Tibial nerve (tissue), 4 donors: Measurements from ENCODE around the gene PAX6. TPM values are rescaled to one million over a fixed set of nuclear protein-coding genes. Genes with fewer than 3 reads are reported as not detected.

ENCODE experiments used
- DNase-seq, 2 donors: peaks; one replicate each; pipeline ENCODE4 v3.0.0-alpha.2; 2019; ENCODE audit warnings: low spot score in 2 of 2
- H3K27ac ChIP-seq, 4 donors: fragments of 200-600 bp; sonication (generic) in 3 of 4; one replicate each; pipeline ENCODE4 v1.5.1; 2017 to 2019; ENCODE audit warnings: mild to moderate bottlenecking in 1 of 4
- H3K27me3 ChIP-seq, 2 donors: fragments of 200-600 bp; sonication (generic) in 1 of 2; one replicate each; pipeline versions ENCODE4 v1.5.1 to v1.6.0; 2017 to 2019
- H3K36me3 ChIP-seq, 3 donors: fragments of 200-600 bp; sonication (generic); one replicate each; pipeline ENCODE4 v1.5.1; 2018 to 2019
- H3K4me1 ChIP-seq, 4 donors: fragments of 200-600 bp; sonication (generic) in 3 of 4; one replicate each; pipeline ENCODE4 v1.5.1; 2017 to 2019
- H3K4me3 ChIP-seq, 4 donors: fragments of 200-600 bp; sonication (generic) in 3 of 4; one replicate each; pipeline ENCODE4 v1.5.1; 2017 to 2019; ENCODE audit warnings: mild to moderate bottlenecking in 1 of 4, moderate library complexity in 1 of 4
- H3K9me3 ChIP-seq, 4 donors: fragments of 200-600 bp; sonication (generic) in 3 of 4; one replicate each; pipeline ENCODE4 v1.5.1; 2017 to 2019
- EP300 ChIP-seq, 2 donors: sonication (generic); formaldehyde crosslinking; IDR thresholded peaks; one replicate each; pipeline ENCODE4 v1.6.1; 2017; ENCODE audit warnings: antibody characterized with exemption in 2 of 2, mild to moderate bottlenecking in 1 of 2
- POLR2A ChIP-seq, 2 donors: fragments of 450-650 bp; IDR thresholded peaks; one replicate each; pipeline ENCODE4 v1.6.1; 2017; ENCODE audit warnings: antibody characterized with exemption in 2 of 2, mild to moderate bottlenecking in 2 of 2, moderate library complexity in 2 of 2
- WGBS, 2 donors: methylation state at CpG; one replicate each; pipeline ENCODE4 v1.1.5; 2018; 5-methylcytosine and 5-hydroxymethylcytosine counted together
- total RNA-seq, 4 donors: library from RNA; depleted of rRNA; stranded (reverse); fragments of >200 nt; gene quantifications; one replicate each; pipeline ENCODE4 v1.1.0, GENCODE V29; 2016
- TF ChIP-seq, protein P1 (sequence below), 5 experiments: fragments of 200-600 bp in 3 of 5; fragments of 450-650 bp in 2 of 5; sonication (generic) in 3 of 5; IDR thresholded peaks; one replicate each; pipeline ENCODE4 v1.5.1; 2016 to 2019; ENCODE audit warnings: antibody characterized with exemption in 5 of 5, mild to moderate bottlenecking in 3 of 5, moderate library complexity in 2 of 5

The PAX6 gene
- total RNA-seq, 4 donors from 2014 or later, result not detected

DNA sequence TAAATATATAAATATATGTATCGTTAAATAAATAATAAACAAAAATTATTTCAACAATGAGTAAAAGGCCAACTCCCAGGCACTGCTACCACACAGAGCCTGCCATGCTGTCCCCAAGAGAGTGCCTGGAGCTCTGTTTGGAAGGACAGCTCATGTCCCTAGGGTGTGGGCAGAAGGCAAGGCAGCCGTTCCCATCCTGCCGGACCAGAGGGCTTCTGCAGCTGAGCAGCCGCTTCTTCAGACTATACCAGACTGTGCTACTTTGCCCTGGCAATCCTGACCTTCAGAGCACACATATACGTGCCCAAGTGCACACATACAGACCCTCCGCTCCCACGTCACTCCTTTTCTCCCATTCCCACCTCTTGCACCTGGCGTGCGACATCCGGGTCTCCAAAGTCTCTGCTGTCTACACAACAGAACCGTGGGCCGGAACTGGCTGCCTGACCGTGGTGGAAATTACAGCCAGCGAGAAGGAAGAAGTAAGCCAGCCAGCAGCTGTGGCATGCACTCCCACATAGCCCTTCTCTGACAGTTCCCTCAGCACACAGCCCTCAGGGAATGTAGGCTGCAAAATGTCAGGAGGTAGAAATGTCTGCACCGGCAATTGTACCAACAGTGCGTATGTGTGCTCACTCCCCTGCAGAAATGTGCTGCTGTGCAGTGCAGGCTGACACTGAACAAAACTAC is 24.0 kb downstream of the PAX6 start:
- TF ChIP-seq EP300 (IDR thresholded peaks at IDR 0.05), result no peak
- TF ChIP-seq POLR2A (IDR thresholded peaks at IDR 0.05), result no peak
- TF ChIP-seq, protein P1, sequence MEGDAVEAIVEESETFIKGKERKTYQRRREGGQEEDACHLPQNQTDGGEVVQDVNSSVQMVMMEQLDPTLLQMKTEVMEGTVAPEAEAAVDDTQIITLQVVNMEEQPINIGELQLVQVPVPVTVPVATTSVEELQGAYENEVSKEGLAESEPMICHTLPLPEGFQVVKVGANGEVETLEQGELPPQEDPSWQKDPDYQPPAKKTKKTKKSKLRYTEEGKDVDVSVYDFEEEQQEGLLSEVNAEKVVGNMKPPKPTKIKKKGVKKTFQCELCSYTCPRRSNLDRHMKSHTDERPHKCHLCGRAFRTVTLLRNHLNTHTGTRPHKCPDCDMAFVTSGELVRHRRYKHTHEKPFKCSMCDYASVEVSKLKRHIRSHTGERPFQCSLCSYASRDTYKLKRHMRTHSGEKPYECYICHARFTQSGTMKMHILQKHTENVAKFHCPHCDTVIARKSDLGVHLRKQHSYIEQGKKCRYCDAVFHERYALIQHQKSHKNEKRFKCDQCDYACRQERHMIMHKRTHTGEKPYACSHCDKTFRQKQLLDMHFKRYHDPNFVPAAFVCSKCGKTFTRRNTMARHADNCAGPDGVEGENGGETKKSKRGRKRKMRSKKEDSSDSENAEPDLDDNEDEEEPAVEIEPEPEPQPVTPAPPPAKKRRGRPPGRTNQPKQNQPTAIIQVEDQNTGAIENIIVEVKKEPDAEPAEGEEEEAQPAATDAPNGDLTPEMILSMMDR (IDR thresholded peaks at IDR 0.05), result no peak
- no peak for DNase-seq

GRCh38 chr11:31784611-31785010 is 26.5 kb downstream of the PAX6 start:
- Histone ChIP-seq H3K4me3 (no peak overlapping the region), H3K9me3 (no peaks in the 10 kb centered on the region), H3K27me3 (no peaks in the 10 kb centered on the region), H3K4me1 (no peaks in the 10 kb centered on the region), H3K36me3 (peaks cover 0 to 9% (median 0%) of the 10 kb centered on the region in 3 donors), H3K27ac (no peak overlapping the region)
- 97 to 98% methylated on average over 2 of the region's 2 CpGs for WGBS, 2 donors
- TF ChIP-seq EP300 (IDR thresholded peaks at IDR 0.05) (no peak), POLR2A (IDR thresholded peaks at IDR 0.05) (no peak)
- TF ChIP-seq, protein P1 (IDR thresholded peaks at IDR 0.05), result no peak
- DNase-seq, result no peak

More for the DNA sequence above, 24.0 kb downstream of the PAX6 start:
- Histone ChIP-seq H3K27me3 (peaks cover 0 to 7% of the 10 kb centered on the region in 2 donors), H3K36me3 (peaks cover 0 to 9% (median 0%) of the 10 kb centered on the region in 3 donors), H3K4me1 (no peaks in the 10 kb centered on the region), H3K9me3 (no peaks in the 10 kb centered on the region), H3K4me3 (no peak overlapping the region), H3K27ac (no peak overlapping the region)
- WGBS, 2 donors, result 74 to 78% methylated on average over 16 of the region's 16 CpGs

GRCh38 chr11:31783252-31783651 is 27.9 kb downstream of the PAX6 start:
- no peak for DNase-seq
- 93 to 95% methylated on average over 6 of the region's 6 CpGs for WGBS, 2 donors
- no peaks in the 10 kb centered on the region for H3K9me3 ChIP-seq

DNA sequence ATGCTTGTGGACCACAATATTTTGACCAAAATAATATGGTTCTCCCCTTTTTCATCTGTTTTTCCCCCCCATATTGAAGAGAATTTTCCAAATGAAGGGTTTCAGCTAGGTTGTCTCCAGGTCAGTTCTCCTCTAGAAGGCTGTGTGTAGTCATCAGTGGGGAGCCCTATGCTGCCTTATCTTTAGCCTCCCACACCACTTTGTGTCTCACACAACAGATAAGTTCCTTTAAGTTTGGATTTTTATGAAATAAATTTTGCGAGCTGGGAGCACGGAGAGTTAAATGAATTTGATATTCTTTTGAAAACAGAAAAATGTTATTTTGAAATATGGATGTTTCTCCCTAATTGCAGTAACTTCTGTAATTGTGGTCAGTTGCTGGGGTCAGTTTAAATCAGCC is 28.9 kb downstream of the PAX6 start:
- no peaks in the 10 kb centered on the region for H3K27me3 ChIP-seq
- no peak for DNase-seq
- no peaks in the 10 kb centered on the region for H3K4me1 ChIP-seq
- H3K27ac ChIP-seq, result no peak overlapping the region
- peaks cover 0 to 4% (median 0%) of the 10 kb centered on the region in 4 donors for H3K9me3 ChIP-seq
- 96 to 98% methylated on average over 2 of the region's 2 CpGs for WGBS, 2 donors
- peaks cover 0 to 16% (median 0%) of the 10 kb centered on the region in 3 donors for H3K36me3 ChIP-seq
- TF ChIP-seq, protein P1 (IDR thresholded peaks at IDR 0.05), result no peak
- TF ChIP-seq EP300 (IDR thresholded peaks at IDR 0.05), result no peak
- TF ChIP-seq POLR2A (IDR thresholded peaks at IDR 0.05), result no peak
- H3K4me3 ChIP-seq, result no peak overlapping the region

More at GRCh38 chr11:31783252-31783651, 27.9 kb downstream of the PAX6 start:
- Histone ChIP-seq H3K4me3 (no peak overlapping the region), H3K27ac (no peak overlapping the region), H3K36me3 (peaks cover 0 to 9% (median 0%) of the 10 kb centered on the region in 3 donors), H3K4me1 (no peaks in the 10 kb centered on the region), H3K27me3 (no peaks in the 10 kb centered on the region)
- TF ChIP-seq, protein P1 (IDR thresholded peaks at IDR 0.05), result no peak
- no peak for TF ChIP-seq POLR2A (IDR thresholded peaks at IDR 0.05)

- no peaks in the 10 kb centered on the region for H3K27me3 ChIP-seq
- DNase-seq, result no peak
- H3K4me3 ChIP-seq, result no peak overlapping the region
- peaks cover 0 to 15% (median 0%) of the 10 kb centered on the region in 3 donors for H3K36me3 ChIP-seq
- no peaks in the 10 kb centered on the region for H3K4me1 ChIP-seq
- TF ChIP-seq, protein P1 (IDR thresholded peaks at IDR 0.05), result no peak
- TF ChIP-seq EP300 (IDR thresholded peaks at IDR 0.05) (no peak), POLR2A (IDR thresholded peaks at IDR 0.05) (no peak)
- no peak overlapping the region for H3K27ac ChIP-seq
- H3K9me3 ChIP-seq, result peaks cover 0 to 10% (median 0%) of the 10 kb centered on the region in 4 donors
- WGBS, 2 donors, result 80 to 93% methylated on average over 5 of the region's 5 CpGs
These were observed 30.6 kb downstream of the PAX6 start for GRCh38 chr11:31780480-31780971.
